Ishikawa (cell line): ENCODE measurements around the gene PIM2.

ENCODE experiments used
- CEBPB ChIP-seq: IDR thresholded peaks from 2 replicates; pipeline ENCODE4 v1.6.1; 2012
- CREB1 ChIP-seq: IDR thresholded peaks from 2 replicates; pipeline ENCODE4 v1.6.1; 2012; ENCODE audit warnings: low read depth
- EP300 ChIP-seq: IDR thresholded peaks from 2 replicates; pipeline ENCODE4 v1.6.1; 2012; ENCODE audit warnings: borderline replicate concordance
- FOXM1 ChIP-seq: IDR thresholded peaks from 2 replicates; pipeline ENCODE4 v1.6.1; 2012; ENCODE audit warnings: low read depth, borderline replicate concordance
- NFIC ChIP-seq: IDR thresholded peaks from 2 replicates; pipeline ENCODE4 v1.6.1; 2012
- RAD21 ChIP-seq: IDR thresholded peaks from 2 replicates; pipeline ENCODE4 v1.6.1; 2012; ENCODE audit warnings: low read depth
- TAF1 ChIP-seq: IDR thresholded peaks from 2 replicates; pipeline ENCODE4 v1.6.1; 2012; ENCODE audit warnings: low read depth, mild to moderate bottlenecking
- TEAD4 ChIP-seq: IDR thresholded peaks from 2 replicates; pipeline ENCODE4 v1.6.1; 2012
- YY1 ChIP-seq: IDR thresholded peaks from 2 replicates; pipeline ENCODE4 v1.6.1; 2012; ENCODE audit warnings: low read depth
- TF ChIP-seq, protein P1 (sequence below): IDR thresholded peaks from 2 replicates; pipeline ENCODE4 v1.6.1; 2012; ENCODE audit warnings: low read depth, mild to moderate bottlenecking
- TF ChIP-seq, protein P2 (sequence below): IDR thresholded peaks from 2 replicates; pipeline ENCODE4 v1.6.1; 2012
- TF ChIP-seq, protein P3 (sequence below): IDR thresholded peaks from 2 replicates; pipeline ENCODE4 v1.6.1; 2012

DNA sequence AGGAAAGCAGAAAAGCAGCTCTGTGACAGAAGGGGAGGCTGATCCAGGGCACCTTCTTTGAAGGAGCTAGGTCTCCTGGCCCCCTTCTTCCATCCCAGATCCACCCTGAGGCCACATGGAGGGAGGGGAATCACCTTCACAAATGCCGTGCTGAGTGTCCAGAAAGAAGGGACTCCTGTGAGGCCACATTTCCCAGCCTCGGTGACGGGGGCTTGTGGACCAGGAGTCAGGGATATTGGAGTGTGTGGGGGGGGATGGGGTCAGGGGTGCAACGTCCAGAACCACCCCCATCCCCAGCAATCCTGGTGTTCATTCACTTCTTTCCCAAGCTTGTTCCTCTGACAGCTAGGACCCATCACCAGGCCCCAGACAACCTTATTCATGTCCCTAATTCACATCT is 25.9 kb downstream of the PIM2 start:
- TF ChIP-seq, protein P1, sequence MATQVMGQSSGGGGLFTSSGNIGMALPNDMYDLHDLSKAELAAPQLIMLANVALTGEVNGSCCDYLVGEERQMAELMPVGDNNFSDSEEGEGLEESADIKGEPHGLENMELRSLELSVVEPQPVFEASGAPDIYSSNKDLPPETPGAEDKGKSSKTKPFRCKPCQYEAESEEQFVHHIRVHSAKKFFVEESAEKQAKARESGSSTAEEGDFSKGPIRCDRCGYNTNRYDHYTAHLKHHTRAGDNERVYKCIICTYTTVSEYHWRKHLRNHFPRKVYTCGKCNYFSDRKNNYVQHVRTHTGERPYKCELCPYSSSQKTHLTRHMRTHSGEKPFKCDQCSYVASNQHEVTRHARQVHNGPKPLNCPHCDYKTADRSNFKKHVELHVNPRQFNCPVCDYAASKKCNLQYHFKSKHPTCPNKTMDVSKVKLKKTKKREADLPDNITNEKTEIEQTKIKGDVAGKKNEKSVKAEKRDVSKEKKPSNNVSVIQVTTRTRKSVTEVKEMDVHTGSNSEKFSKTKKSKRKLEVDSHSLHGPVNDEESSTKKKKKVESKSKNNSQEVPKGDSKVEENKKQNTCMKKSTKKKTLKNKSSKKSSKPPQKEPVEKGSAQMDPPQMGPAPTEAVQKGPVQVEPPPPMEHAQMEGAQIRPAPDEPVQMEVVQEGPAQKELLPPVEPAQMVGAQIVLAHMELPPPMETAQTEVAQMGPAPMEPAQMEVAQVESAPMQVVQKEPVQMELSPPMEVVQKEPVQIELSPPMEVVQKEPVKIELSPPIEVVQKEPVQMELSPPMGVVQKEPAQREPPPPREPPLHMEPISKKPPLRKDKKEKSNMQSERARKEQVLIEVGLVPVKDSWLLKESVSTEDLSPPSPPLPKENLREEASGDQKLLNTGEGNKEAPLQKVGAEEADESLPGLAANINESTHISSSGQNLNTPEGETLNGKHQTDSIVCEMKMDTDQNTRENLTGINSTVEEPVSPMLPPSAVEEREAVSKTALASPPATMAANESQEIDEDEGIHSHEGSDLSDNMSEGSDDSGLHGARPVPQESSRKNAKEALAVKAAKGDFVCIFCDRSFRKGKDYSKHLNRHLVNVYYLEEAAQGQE = no peak
- no peak for TF ChIP-seq EP300
- TF ChIP-seq, protein P2, sequence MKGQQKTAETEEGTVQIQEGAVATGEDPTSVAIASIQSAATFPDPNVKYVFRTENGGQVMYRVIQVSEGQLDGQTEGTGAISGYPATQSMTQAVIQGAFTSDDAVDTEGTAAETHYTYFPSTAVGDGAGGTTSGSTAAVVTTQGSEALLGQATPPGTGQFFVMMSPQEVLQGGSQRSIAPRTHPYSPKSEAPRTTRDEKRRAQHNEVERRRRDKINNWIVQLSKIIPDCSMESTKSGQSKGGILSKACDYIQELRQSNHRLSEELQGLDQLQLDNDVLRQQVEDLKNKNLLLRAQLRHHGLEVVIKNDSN = no peak
- TF ChIP-seq TAF1 = no peak
- TF ChIP-seq YY1 = no peak
- TF ChIP-seq RAD21 = no peak
- TF ChIP-seq TEAD4 = no peak
- no peak for TF ChIP-seq CREB1
- no peak for TF ChIP-seq NFIC
- TF ChIP-seq CEBPB = no peak
- TF ChIP-seq, protein P3, sequence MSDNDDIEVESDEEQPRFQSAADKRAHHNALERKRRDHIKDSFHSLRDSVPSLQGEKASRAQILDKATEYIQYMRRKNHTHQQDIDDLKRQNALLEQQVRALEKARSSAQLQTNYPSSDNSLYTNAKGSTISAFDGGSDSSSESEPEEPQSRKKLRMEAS = no peak
- TF ChIP-seq FOXM1 = no peak
